ENCODE results near the gene SLC49A3.
"Not testable (repeated sequence)": the region's sequence is repeated elsewhere in the genome, so short reads cannot be mapped to it uniquely, and the experiment has no call there.

The SLC49A3 gene

DNA sequence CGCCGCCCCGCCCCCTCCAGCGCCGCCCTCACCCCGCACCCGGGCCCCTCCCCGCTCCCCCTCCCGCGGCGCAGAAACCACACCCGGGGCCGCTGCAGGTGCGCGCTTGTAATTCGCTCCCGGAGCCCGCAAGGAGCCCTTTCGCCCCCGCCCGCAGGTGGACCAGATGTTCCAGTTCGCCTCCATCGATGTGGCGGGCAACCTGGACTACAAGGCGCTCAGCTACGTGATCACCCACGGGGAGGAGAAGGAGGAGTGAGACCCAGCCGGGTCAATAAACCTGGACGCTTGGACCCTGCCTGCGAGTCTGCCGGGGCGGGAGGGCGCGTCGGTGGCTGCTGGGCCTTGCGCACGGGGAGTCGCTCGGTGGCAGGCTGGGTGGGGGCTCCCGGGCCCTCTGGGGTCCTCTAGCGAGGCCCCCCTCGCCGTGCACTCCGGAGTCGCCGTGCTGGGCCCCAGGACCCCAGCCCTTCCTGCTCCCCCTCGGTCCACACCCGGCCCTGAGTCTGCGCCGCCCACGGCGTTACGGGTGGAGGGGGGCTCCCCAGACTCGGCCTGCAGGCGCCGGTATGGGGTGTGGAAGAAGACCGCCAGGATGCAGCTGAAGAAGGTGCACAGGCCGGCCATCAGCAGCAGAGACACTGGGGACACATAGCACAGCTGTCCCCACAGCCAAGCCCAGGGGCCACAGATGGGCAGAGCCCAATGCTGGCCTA, 7.1 kb downstream of the SLC49A3 start:
- DNase-seq (ENCODE audit: low read depth in 2 of 2): no peak

DNA sequence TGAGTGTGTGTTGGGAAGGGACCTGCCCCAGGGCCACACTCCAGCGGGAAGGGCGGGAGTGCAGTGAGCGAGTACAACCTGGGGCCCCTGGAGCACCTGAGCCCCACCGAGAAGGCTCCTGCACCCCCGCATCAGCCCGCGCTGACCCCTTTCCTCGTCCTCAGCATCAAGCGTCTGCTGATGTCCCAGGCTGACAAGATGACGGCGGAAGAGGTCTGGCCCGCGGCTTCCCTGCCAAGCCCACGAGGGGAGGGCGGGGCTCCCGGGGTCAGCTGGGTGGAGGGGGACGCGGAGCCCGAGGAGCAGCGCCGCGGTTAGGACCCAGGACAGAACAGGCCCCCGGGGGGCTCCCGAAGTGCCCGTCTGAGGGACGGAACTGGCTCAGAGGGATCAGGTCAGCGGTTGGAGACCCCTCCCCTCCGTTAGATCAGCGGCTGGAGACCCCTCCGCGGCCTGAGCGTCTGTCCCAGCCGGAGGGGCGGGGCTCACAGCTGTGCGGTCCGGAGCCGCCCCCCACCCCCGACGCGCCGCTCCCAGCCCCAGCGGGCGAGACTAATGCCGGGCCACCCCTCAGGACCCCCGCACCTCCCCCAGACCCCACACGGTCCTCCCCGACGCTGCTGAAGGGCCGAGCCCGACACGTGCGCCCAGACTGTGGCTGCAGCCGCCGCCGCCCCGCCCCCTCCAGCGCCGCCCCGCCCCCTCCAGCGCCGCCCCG, 7.9 kb downstream of the SLC49A3 start:
- DNase-seq (ENCODE audit: low read depth in 2 of 2): no peak

DNA sequence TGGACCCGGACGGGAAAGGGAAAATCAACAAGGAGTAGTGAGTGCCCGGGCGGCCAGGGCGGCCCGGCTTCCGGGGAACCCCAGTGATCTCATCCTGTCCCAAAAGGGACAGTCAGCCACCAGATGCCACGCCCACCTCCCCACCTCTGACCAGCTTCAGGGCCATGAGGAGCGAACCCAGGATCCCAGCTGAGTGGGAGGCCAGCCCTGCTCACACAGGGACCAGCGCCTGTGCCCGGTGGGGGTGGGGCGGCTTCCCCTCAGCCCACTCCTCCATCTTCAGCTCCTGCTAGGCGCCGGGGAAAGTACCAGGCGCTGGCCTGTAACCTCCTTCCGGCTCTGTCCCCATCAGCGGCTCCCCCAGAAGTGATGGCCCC, 8.4 kb downstream of the SLC49A3 start:
- DNase-seq (ENCODE audit: low read depth in 2 of 2): no peak

- DNase-seq (ENCODE audit: low read depth in 2 of 2): no peak
Measured at GRCh38 chr4:680091-680490, 8.9 kb downstream of the SLC49A3 start.

DNA sequence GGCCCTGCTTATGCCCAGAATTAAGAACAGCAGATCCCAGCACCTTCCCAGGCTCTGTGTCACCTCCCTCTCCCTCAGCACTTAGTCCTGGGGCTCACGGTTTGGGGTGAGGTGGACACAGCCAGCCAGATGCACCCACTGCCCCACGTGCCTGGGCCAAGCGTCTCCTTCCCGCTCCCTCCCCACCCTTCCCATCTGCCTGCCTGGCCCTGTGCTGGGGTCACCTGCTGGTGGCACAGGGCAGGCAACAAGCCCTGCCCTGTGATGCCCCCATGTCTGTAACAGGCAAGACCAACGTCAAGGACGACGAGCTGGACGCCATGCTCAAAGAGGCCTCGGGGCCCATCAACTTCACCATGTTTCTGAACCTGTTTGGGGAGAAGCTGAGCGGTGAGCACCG, 9.3 kb downstream of the SLC49A3 start:
- no peak for DNase-seq (ENCODE audit: low read depth in 2 of 2)

DNA sequence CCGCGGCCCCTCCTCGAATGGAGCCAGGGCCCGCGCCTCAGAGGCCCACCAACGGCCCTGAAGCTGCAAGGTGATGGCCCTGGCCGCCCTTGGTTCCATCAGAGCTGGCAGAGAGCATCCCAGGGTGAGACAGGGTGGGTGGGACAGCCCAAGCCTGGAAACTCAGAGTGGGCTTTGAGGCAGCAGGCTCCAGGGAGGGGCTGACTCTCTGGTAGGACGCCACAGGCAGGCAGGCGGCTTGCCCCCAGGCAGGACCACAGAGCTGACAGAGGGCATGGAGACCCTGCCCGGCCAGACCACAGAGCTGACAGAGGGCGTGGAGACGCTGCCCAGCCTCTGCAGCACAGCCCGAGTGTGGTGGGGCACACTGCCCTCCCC, 9.9 kb downstream of the SLC49A3 start:
- DNase-seq (ENCODE audit: low read depth in 2 of 2): no peak

- DNase-seq (ENCODE audit: low read depth in 2 of 2): no peak
Measured at GRCh38 chr4:678331-679103, 10.4 kb downstream of the SLC49A3 start.

DNA sequence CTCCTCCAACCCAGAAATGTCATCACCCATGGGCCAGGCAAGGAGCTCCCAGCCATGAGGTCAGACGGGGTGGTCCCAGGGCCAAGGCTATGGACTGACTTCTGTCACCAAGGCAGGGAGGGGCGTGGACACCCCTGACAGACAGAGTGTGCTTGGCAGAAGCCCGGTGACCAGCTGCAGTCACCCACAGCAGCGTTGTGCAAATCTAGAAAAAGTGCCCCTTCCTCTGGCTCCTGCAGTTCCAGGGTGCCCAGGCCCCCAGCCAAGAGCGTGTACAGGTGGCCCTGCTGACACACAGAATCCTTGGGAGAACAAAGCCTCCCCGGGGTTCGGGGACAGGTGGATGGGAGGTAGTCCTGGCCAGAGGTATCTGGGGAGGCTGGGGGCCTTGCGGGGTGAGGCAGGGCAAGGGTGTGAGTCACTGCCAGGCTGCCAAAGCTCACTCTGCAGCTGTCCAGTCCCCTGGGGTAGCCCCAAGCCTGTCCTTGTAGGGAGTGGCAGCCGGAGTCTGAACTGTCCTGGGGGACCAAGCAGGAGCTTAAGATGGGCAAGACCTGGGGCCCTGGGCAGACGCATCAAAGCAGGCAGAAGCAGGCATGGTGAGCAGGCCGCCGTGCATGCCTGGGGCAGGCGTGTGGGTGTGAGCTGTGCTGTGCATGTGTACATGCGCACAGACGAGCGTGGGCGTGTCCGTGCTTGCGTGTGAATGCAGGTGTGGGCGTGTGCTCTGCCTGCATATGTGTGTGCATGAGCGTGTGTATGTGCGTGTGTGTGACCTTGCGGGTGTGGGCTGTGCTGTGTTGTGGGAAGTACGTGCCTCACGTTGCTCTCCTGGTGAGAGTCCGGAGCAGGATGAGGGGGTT, 11.3 kb downstream of the SLC49A3 start:
- DNase-seq (ENCODE audit: low read depth in 2 of 2): no peak

GRCh38 chr4:676871-677235, 12.1 kb downstream of the SLC49A3 start:
- DNase-seq (ENCODE audit: low read depth in 2 of 2): no peak

GRCh38 chr4:675980-676870, 12.7 kb downstream of the SLC49A3 start:
- DNase-seq (ENCODE audit: low read depth in 2 of 2): no peak

DNA sequence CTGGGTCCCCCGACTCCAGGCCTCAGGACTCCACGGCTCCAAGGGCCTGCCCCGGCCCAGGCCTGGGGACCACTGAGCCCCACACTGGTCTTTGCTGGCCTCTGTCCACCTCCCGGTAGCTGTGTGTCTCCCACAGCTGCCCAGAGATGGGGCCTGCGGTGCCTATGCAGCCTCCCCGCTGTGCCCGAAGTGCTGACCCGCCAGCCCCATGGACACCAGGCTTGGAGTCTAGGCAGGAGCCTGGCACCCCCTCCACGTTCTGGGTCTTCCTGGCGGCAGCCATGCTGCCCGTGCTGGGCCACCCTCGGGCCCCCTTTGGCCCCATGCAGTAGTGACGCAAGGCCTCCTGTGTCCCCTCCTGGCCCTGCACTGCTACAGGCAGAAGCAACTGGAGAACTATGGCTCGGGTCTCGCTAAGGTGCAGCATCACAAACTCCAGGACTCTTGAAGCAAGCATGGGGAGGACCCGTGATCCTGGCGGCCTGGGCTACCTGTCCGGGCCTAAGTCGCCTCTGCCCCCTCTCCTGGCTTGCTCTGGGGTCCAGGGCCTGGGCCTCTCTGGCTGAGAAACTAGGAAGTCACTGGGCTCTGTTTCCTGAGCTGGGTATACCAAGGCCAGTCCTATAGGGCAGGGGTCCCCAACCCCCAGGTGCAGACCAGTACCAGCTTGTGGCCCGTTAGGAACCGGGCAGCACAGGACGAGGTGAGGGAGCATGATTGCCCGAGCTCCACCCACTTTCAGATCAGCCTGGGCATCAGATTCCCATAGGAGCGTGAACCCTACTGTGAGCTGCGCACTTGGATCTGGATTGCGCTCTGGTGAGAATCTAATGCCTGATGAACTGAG, 13.7 kb downstream of the SLC49A3 start:
- no peak for DNase-seq (ENCODE audit: low read depth in 2 of 2)

- peak; percentile 96 to 97 for DNase-seq (ENCODE audit: low read depth in 2 of 2)
Measured at GRCh38 chr4:674172-675035, 14.5 kb downstream of the SLC49A3 start, which contains the start of the genes ATP5ME and MYL5. ATP5ME (minus strand) TSS chr4:674276; CDS start chr4:674247, 29 bp downstream. MYL5 (plus strand) TSS chr4:674542; CDS start chr4:678027, 3,485 bp downstream.

DNA sequence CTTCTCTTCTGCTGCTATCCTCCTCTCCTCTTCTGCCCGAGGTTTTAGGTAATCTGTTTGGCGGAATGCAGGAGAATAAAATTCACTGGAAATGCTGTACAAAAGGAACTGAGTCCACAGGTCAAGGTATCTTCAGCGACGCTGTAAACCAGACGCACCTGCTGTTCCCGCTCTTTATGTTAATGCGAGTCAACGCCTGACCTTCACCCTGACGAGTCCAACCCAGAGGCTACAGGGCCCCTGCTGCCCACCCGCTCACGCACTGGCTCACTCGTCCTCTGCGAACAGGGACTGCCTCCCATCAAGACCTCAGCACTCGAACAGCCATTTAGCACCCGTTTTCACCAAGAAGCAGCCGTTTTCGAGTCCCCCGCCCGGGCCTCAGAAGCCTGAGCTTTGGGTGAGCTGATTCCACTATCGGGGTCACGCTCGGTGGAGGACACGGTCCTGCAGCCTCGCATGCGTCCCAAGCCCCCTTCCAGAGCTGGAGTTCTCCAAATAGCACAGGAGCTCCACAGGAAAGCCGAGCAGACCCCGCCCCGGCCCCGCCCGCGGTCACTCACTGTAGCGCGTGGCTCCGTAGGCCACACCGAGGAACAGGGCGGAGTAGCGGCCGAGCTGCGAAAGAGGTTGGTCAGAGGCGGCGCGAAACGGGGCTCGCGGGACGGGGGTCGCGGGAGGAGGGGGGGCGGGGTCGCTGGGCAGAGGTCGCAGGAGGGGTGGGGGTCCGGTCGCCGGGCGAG, 15.4 kb downstream of the SLC49A3 start:
- DNase-seq (ENCODE audit: low read depth in 2 of 2): no peak

DNA sequence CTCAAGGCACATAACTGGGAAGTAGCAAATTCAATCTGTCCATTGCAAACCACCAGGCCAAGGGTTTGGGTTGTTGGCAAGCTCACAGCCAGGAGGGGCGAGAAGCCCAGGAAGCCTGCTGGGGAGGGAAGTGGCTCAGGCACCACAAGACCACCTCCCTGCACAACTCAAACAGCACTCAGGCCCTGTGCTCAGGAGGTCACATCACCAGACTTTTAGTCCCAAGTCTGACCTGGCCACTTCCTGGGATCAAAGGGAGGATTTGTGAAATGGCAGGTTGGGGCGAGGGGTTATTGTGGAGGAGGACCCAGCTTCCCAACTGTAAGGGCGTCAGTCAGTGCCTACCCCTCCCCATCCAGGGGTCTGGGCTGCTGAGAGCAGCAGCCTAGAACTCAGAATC, 17.2 kb downstream of the SLC49A3 start:
- DNase-seq (ENCODE audit: low read depth in 2 of 2): no peak

GRCh38 chr4:669806-670559, 19.0 kb downstream of the SLC49A3 start:
- not testable (repeated sequence) for DNase-seq (ENCODE audit: low read depth in 2 of 2)

DNA sequence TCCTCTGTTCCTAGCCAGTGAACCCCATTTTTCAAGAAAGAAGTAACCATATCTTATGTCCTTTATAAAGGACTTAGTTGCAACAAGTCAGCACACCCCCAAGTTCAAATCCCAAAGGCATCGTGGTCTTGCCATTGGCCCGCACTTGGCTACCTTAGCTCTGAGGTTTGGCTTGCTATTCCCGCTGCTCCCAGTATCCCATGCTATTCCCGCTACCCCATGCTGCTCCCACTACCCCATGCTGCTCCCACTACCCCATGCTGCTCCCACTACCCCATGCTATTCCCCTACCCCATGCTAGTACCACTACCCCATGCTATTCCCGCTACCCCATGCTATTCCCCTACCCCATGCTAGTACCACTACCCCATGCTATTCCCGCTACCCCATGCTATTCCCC, 20.7 kb downstream of the SLC49A3 start:
- DNase-seq (ENCODE audit: low read depth in 2 of 2): not testable (repeated sequence)

- DNase-seq (ENCODE audit: low read depth in 2 of 2): no peak
Measured at GRCh38 chr4:667545-667925, 21.4 kb downstream of the SLC49A3 start.

Data from stimulated activated CD4-positive, alpha-beta T cell treated with anti-CD3 and anti-CD28 coated beads, Interleukin-1b, Interleukin-23, amount 100 ng/mL, for 1 hour (primary cell).